ENCODE measurements around the gene BRD4.

BRD4 gene

DNA sequence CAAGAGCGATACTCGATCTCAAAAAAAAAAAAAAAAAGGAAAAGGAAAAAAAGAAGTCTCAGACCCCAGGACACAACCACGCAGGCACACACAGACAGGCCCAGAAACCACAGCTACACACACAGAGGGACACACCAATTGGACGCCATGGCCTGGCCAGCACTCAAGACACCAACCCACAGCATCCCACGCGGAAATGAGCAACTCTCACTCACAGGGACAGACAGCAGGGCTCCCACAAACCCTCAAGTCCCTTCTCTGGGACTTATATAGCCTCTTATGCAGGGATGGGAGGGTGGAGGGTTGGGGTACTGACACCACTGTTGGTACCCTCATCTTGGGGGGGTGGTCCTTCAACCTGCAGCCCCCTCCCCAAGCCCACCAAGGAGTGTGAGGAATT, 137.4 kb downstream of the BRD4 start:
- in situ Hi-C loops (cut with HindIII; ENCODE audit: low pct_ligation_motif_present, low pct_unique_long_range_greater_than_20kb, low sequenced_read_pairs): no loop called here
- DNase-seq: no peak

- in situ Hi-C loops (cut with HindIII; ENCODE audit: low pct_ligation_motif_present, low pct_unique_long_range_greater_than_20kb, low sequenced_read_pairs): no loop called here
- DNase-seq: no peak
Measured at GRCh38 chr19:15191982-15192381, 140.4 kb downstream of the BRD4 start.

- DNase-seq: no peak
- in situ Hi-C loops (cut with HindIII; ENCODE audit: low pct_ligation_motif_present, low pct_unique_long_range_greater_than_20kb, low sequenced_read_pairs): no loop called here
Measured at GRCh38 chr19:15191514-15191913, 140.8 kb downstream of the BRD4 start.

GRCh38 chr19:15188851-15189250, 143.5 kb downstream of the BRD4 start:
- no peak for DNase-seq
- in situ Hi-C loops (cut with HindIII; ENCODE audit: low pct_ligation_motif_present, low pct_unique_long_range_greater_than_20kb, low sequenced_read_pairs): no loop called here

GRCh38 chr19:15187026-15188007, 145.0 kb downstream of the BRD4 start:
- in situ Hi-C loops (cut with HindIII; ENCODE audit: low pct_ligation_motif_present, low pct_unique_long_range_greater_than_20kb, low sequenced_read_pairs): no loop called here
- DNase-seq: no peak
